Panc1 (cell line): ENCODE data around the gene CREB5.

ENCODE experiments used
- SIN3A ChIP-seq: IDR thresholded peaks from 2 replicates; pipeline ENCODE4 v1.6.1; 2012; ENCODE audit warnings: low read depth, mild to moderate bottlenecking, low read length, moderate library complexity, borderline replicate concordance; ENCODE audit not compliant: insufficient read depth
- TF ChIP-seq, protein P1 (sequence below), 2 experiments: IDR thresholded peaks; 2 replicates each; pipeline ENCODE4 v1.6.1; 2011 to 2012; ENCODE audit warnings: low read depth in 2 of 2, control low read depth in 1 of 2, low read length in 1 of 2, mild to moderate bottlenecking in 1 of 2, moderate library complexity in 1 of 2; ENCODE audit not compliant: insufficient read depth in 1 of 2
- TF ChIP-seq, protein P2 (sequence below): fragments of 450-650 bp; IDR thresholded peaks from 2 replicates; pipeline ENCODE4 v1.5.1; 2017; ENCODE audit warnings: mild to moderate bottlenecking

DNA sequence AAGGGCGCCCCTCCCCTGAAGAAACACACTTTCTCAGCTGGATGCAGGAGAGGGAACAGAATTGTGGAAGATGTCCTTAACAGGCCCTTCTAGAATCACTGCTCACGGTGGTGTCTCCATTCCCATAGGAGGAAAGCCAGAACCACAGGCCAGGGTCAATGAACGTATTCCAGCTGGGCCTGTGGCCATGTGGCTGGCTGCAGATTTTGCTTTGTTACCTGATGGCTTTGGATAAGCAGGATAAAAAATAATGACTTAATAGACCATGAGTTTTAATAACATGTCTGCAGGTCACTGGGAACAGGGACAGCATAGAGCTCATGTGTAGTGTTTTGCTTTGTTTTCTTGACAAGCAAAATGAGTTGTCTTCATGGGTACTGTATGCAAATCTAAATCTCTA lies 335.5 kb downstream of the CREB5 start:
- TF ChIP-seq, protein P1, sequence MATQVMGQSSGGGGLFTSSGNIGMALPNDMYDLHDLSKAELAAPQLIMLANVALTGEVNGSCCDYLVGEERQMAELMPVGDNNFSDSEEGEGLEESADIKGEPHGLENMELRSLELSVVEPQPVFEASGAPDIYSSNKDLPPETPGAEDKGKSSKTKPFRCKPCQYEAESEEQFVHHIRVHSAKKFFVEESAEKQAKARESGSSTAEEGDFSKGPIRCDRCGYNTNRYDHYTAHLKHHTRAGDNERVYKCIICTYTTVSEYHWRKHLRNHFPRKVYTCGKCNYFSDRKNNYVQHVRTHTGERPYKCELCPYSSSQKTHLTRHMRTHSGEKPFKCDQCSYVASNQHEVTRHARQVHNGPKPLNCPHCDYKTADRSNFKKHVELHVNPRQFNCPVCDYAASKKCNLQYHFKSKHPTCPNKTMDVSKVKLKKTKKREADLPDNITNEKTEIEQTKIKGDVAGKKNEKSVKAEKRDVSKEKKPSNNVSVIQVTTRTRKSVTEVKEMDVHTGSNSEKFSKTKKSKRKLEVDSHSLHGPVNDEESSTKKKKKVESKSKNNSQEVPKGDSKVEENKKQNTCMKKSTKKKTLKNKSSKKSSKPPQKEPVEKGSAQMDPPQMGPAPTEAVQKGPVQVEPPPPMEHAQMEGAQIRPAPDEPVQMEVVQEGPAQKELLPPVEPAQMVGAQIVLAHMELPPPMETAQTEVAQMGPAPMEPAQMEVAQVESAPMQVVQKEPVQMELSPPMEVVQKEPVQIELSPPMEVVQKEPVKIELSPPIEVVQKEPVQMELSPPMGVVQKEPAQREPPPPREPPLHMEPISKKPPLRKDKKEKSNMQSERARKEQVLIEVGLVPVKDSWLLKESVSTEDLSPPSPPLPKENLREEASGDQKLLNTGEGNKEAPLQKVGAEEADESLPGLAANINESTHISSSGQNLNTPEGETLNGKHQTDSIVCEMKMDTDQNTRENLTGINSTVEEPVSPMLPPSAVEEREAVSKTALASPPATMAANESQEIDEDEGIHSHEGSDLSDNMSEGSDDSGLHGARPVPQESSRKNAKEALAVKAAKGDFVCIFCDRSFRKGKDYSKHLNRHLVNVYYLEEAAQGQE (IDR thresholded peaks at IDR 0.05; ENCODE audit: insufficient read depth in 1 of 2, low read depth in 2 of 2, low read length in 1 of 2) = no peak
- TF ChIP-seq, protein P2, sequence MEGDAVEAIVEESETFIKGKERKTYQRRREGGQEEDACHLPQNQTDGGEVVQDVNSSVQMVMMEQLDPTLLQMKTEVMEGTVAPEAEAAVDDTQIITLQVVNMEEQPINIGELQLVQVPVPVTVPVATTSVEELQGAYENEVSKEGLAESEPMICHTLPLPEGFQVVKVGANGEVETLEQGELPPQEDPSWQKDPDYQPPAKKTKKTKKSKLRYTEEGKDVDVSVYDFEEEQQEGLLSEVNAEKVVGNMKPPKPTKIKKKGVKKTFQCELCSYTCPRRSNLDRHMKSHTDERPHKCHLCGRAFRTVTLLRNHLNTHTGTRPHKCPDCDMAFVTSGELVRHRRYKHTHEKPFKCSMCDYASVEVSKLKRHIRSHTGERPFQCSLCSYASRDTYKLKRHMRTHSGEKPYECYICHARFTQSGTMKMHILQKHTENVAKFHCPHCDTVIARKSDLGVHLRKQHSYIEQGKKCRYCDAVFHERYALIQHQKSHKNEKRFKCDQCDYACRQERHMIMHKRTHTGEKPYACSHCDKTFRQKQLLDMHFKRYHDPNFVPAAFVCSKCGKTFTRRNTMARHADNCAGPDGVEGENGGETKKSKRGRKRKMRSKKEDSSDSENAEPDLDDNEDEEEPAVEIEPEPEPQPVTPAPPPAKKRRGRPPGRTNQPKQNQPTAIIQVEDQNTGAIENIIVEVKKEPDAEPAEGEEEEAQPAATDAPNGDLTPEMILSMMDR = no peak
- TF ChIP-seq SIN3A = no peak
